Trophoblast cell (in vitro differentiated cells and primary cell): ENCODE data around the gene GARNL3.
A peak's percentile ranks its signal among the peaks of the same experiment; 100 is the strongest.

Experiments
- DNase-seq, 2 donors: peaks; one replicate each; pipeline ENCODE4 v3.0.0-alpha.2; 2016
- H2AFZ ChIP-seq: 2 replicates; pipeline ENCODE4 v1.6.1; 2013; ENCODE audit warnings: low read length, moderate library complexity, mild to moderate bottlenecking; ENCODE audit not compliant: insufficient read depth, poor library complexity
- H2AK5ac ChIP-seq: 2 replicates; pipeline ENCODE4 v1.6.1; 2013; ENCODE audit warnings: mild to moderate bottlenecking, low read length
- H2BK120ac ChIP-seq: 2 replicates; pipeline ENCODE4 v1.6.1; 2013; ENCODE audit warnings: low read length, mild to moderate bottlenecking, moderate library complexity; ENCODE audit not compliant: insufficient read depth, poor library complexity
- H2BK12ac ChIP-seq: 2 replicates; pipeline ENCODE4 v1.6.1; 2013; ENCODE audit warnings: mild to moderate bottlenecking, low read length, moderate library complexity
- H2BK5ac ChIP-seq: 2 replicates; pipeline ENCODE4 v1.6.1; 2013; ENCODE audit warnings: low read length, low read depth, moderate library complexity, mild to moderate bottlenecking; ENCODE audit not compliant: poor library complexity
- H3K14ac ChIP-seq: 2 replicates; pipeline ENCODE4 v1.6.1; 2013; ENCODE audit warnings: mild to moderate bottlenecking, low read length
- H3K18ac ChIP-seq: 2 replicates; pipeline ENCODE4 v1.6.1; 2013; ENCODE audit warnings: mild to moderate bottlenecking, low read length
- H3K23ac ChIP-seq: 2 replicates; pipeline ENCODE4 v1.6.1; 2013; ENCODE audit warnings: low read length
- H3K27ac ChIP-seq: 2 replicates; pipeline ENCODE4 v1.5.1; 2013; ENCODE audit warnings: low read depth, mild to moderate bottlenecking, inconsistent platforms, low read length, moderate library complexity
- H3K27me3 ChIP-seq: 2 replicates; pipeline ENCODE4 v1.6.1; 2013; ENCODE audit warnings: inconsistent platforms, mild to moderate bottlenecking, low read length, moderate library complexity; ENCODE audit not compliant: insufficient read depth
- H3K36me3 ChIP-seq, 2 experiments: 1 replicate in 1 of 2; 2 replicates in 1 of 2; pipeline ENCODE4 v1.6.1; 2013; ENCODE audit warnings: low read length in 2 of 2, mild to moderate bottlenecking in 2 of 2, moderate library complexity in 1 of 2; ENCODE audit not compliant: insufficient read depth in 2 of 2, control insufficient read depth in 1 of 2
- H3K4ac ChIP-seq: 2 replicates; pipeline ENCODE4 v1.6.1; 2013; ENCODE audit warnings: low read depth, mild to moderate bottlenecking, low read length, moderate library complexity
- H3K4me1 ChIP-seq, 2 experiments: 1 replicate in 1 of 2; 2 replicates in 1 of 2; pipeline ENCODE4 v1.6.1; 2013; ENCODE audit warnings: low read length in 2 of 2, mild to moderate bottlenecking in 2 of 2, moderate library complexity in 1 of 2; ENCODE audit not compliant: insufficient read depth in 2 of 2, control insufficient read depth in 1 of 2
- H3K4me2 ChIP-seq: 2 replicates; pipeline ENCODE4 v1.6.1; 2013; ENCODE audit warnings: inconsistent platforms, mild to moderate bottlenecking, low read length, moderate library complexity
- H3K4me3 ChIP-seq: 2 replicates; pipeline ENCODE4 v1.5.1; 2013; ENCODE audit warnings: mild to moderate bottlenecking, low read depth, low read length, inconsistent platforms
- H3K79me1 ChIP-seq: one replicate; pipeline ENCODE4 v1.6.1; 2013; ENCODE audit warnings: low read length
- H3K79me2 ChIP-seq: 2 replicates; pipeline ENCODE4 v1.6.1; 2013; ENCODE audit warnings: low read length, mild to moderate bottlenecking; ENCODE audit not compliant: control insufficient read depth, insufficient read depth, poor library complexity
- H3K9ac ChIP-seq: 2 replicates; pipeline ENCODE4 v1.6.1; 2013; ENCODE audit warnings: mild to moderate bottlenecking, low read length
- H3K9me3 ChIP-seq: 2 replicates; pipeline ENCODE4 v1.6.1; 2013; ENCODE audit warnings: low read depth, mild to moderate bottlenecking, control low read depth, inconsistent platforms, low read length; ENCODE audit not compliant: insufficient read depth
- H4K12ac ChIP-seq: 2 replicates; pipeline ENCODE4 v1.6.1; 2013; ENCODE audit warnings: low read depth, mild to moderate bottlenecking, low read length, moderate library complexity
- H4K8ac ChIP-seq: 2 replicates; pipeline ENCODE4 v1.6.1; 2013; ENCODE audit warnings: low read depth, mild to moderate bottlenecking, low read length, moderate library complexity
- H4K91ac ChIP-seq: one replicate; pipeline ENCODE4 v1.6.1; 2013; ENCODE audit warnings: low read depth, mild to moderate bottlenecking, low read length, moderate library complexity
- WGBS: extraction: QIAGEN DNeasy Blood & Tissue Kit; methylation state at CpG from one replicate; pipeline ENCODE4 v1.1.7; 2013; ENCODE audit warnings: missing lambda C conversion rate; ENCODE audit not compliant: insufficient read length, insufficient coverage; ENCODE audit errors: extremely low coverage; 5-methylcytosine and 5-hydroxymethylcytosine counted together

GARNL3 gene

GRCh38 chr9:127423934-127424675 is 159.5 kb downstream of the GARNL3 start, which contains the start of gene ZNF79:
Gene ZNF79, plus strand, starts transcription at chr9:127424382. Its CDS starts 406 bp downstream, at chr9:127424788.
- peak within 1 kb of the TSS; percentile 86 for H2AFZ ChIP-seq
- no peaks in the 10 kb centered on the region for H3K27me3 ChIP-seq
- H3K23ac ChIP-seq: no peak within 1 kb of the TSS
- peak within 1 kb of the TSS; percentile 93 for H4K8ac ChIP-seq
- H3K79me1 ChIP-seq: peaks cover 8% of the 10 kb centered on the region
- DNase-seq: peak; percentile 92 to 94
- peak within 1 kb of the TSS; percentile 85 for H3K4ac ChIP-seq
- peaks cover 7% of the 10 kb centered on the region for H3K79me2 ChIP-seq
- H3K14ac ChIP-seq: peak within 1 kb of the TSS; percentile 91
- peak within 1 kb of the TSS; percentile 93 for H2BK5ac ChIP-seq
- whole genome bisulfite sequencing: no CpG with 5 or more reads among the region's 54 CpGs
- H3K18ac ChIP-seq: peak within 1 kb of the TSS; percentile 96
- H3K4me2 ChIP-seq: peak within 1 kb of the TSS; percentile 76
- peaks cover 2 to 12% of the 10 kb centered on the region in 2 experiments for H3K4me1 ChIP-seq
- peak within 1 kb of the TSS; percentile 70 for H2BK120ac ChIP-seq
- peaks cover 3 to 8% of the 10 kb centered on the region in 2 experiments for H3K36me3 ChIP-seq
- H3K9me3 ChIP-seq: peaks cover 2% of the 10 kb centered on the region
- peak within 1 kb of the TSS; percentile 55 for H2AK5ac ChIP-seq
- peak within 1 kb of the TSS; percentile 85 for H3K27ac ChIP-seq
- H4K91ac ChIP-seq: peak within 1 kb of the TSS; percentile 89
- peak within 1 kb of the TSS; percentile 97 for H3K9ac ChIP-seq
- peak within 1 kb of the TSS; percentile 90 for H4K12ac ChIP-seq
- H2BK12ac ChIP-seq: no peak within 1 kb of the TSS
- H3K4me3 ChIP-seq: peak within 1 kb of the TSS; percentile 97

GRCh38 chr9:127424676-127424999 is 160.1 kb downstream of the GARNL3 start:
- peak overlapping the region; percentile 85 for H3K27ac ChIP-seq
- DNase-seq: no peak
- no peak overlapping the region for H3K23ac ChIP-seq
- peak overlapping the region; percentile 96 for H3K18ac ChIP-seq
- H2BK120ac ChIP-seq: peak overlapping the region; percentile 70
- H2AFZ ChIP-seq: peak overlapping the region; percentile 86
- H3K79me2 ChIP-seq: peaks cover 7% of the 10 kb centered on the region
- peaks cover 8% of the 10 kb centered on the region for H3K79me1 ChIP-seq
- H3K27me3 ChIP-seq: no peaks in the 10 kb centered on the region
- H2AK5ac ChIP-seq: peak overlapping the region; percentile 55
- H4K8ac ChIP-seq: peak overlapping the region; percentile 93
- WGBS: no CpG with 5 or more reads among the region's 13 CpGs
- H3K4ac ChIP-seq: peak overlapping the region; percentile 85
- peak overlapping the region; percentile 90 for H4K12ac ChIP-seq
- peak overlapping the region; percentile 76 for H3K4me2 ChIP-seq
- H2BK12ac ChIP-seq: no peak overlapping the region
- peaks cover 2 to 12% of the 10 kb centered on the region in 2 experiments for H3K4me1 ChIP-seq
- peak overlapping the region; percentile 97 for H3K4me3 ChIP-seq
- H4K91ac ChIP-seq: peak overlapping the region; percentile 89
- H3K36me3 ChIP-seq: peaks cover 6 to 11% of the 10 kb centered on the region in 2 experiments
- H2BK5ac ChIP-seq: peak overlapping the region; percentile 92
- peak overlapping the region; percentile 97 for H3K9ac ChIP-seq
- peaks cover 2% of the 10 kb centered on the region for H3K9me3 ChIP-seq
- H3K14ac ChIP-seq: peak overlapping the region; percentile 91

- H3K79me2 ChIP-seq: peaks cover 7% of the 10 kb centered on the region
- H3K23ac ChIP-seq: no peak overlapping the region
- no peaks in the 10 kb centered on the region for H3K27me3 ChIP-seq
- H4K12ac ChIP-seq: no peak overlapping the region
- no peak overlapping the region for H4K91ac ChIP-seq
- peaks cover 2 to 12% of the 10 kb centered on the region in 2 experiments for H3K4me1 ChIP-seq
- no peak overlapping the region for H4K8ac ChIP-seq
- H2AFZ ChIP-seq: no peak overlapping the region
- WGBS: no CpG with 5 or more reads among the region's 2 CpGs
- no peak overlapping the region for H3K4ac ChIP-seq
- DNase-seq: no peak
- no peak overlapping the region for H3K9ac ChIP-seq
- H3K14ac ChIP-seq: no peak overlapping the region
- no peak overlapping the region for H3K4me2 ChIP-seq
- no peak overlapping the region for H2AK5ac ChIP-seq
- H2BK12ac ChIP-seq: no peak overlapping the region
- H3K36me3 ChIP-seq: peaks cover 9 to 20% of the 10 kb centered on the region in 2 experiments
- peaks cover 8% of the 10 kb centered on the region for H3K79me1 ChIP-seq
- H3K27ac ChIP-seq: no peak overlapping the region
- H3K18ac ChIP-seq: no peak overlapping the region
- no peak overlapping the region for H3K4me3 ChIP-seq
- peaks cover 2% of the 10 kb centered on the region for H3K9me3 ChIP-seq
- no peak overlapping the region for H2BK120ac ChIP-seq
- no peak overlapping the region for H2BK5ac ChIP-seq
These were observed 162.2 kb downstream of the GARNL3 start for GRCh38 chr9:127426756-127427155.

- Histone ChIP-seq H3K79me1 (peaks cover 8% of the 10 kb centered on the region), H2AFZ (no peak overlapping the region), H3K4me3 (no peak overlapping the region), H2BK12ac (no peak overlapping the region), H3K4me2 (no peak overlapping the region), H2BK5ac (no peak overlapping the region), H3K9ac (no peak overlapping the region), H3K18ac (no peak overlapping the region), H4K12ac (no peak overlapping the region), H3K14ac (no peak overlapping the region), H3K23ac (no peak overlapping the region), H3K79me2 (peaks cover 7% of the 10 kb centered on the region), H3K4me1 (peaks cover 2 to 3% of the 10 kb centered on the region in 2 experiments), H3K36me3 (peaks cover 12 to 23% of the 10 kb centered on the region in 2 experiments), H4K8ac (no peak overlapping the region), H3K4ac (no peak overlapping the region), H3K9me3 (peaks cover 2% of the 10 kb centered on the region), H3K27me3 (no peaks in the 10 kb centered on the region), H3K27ac (no peak overlapping the region), H2BK120ac (no peak overlapping the region), H4K91ac (no peak overlapping the region), H2AK5ac (no peak overlapping the region)
- WGBS: no CpG with 5 or more reads among the region's 3 CpGs
- no peak for DNase-seq
These were observed 163.8 kb downstream of the GARNL3 start for GRCh38 chr9:127428348-127428747.
